DND-41 (cell line): Measurements from ENCODE around the gene METTL26.

ENCODE experiments used
- ATAC-seq: fragments of 200-7000 bp; cut with Tn5 transposase; 3 replicates; pipeline ENCODE4 v1.9.1; 2021; ENCODE audit warnings: low read depth; ENCODE audit not compliant: insufficient read depth
- DNase-seq: peaks from one replicate; pipeline ENCODE4 v3.0.0-alpha.2; 2020
- H2AFZ ChIP-seq: 2 replicates; pipeline ENCODE4 v1.6.0; 2012; ENCODE audit warnings: low read depth, low read length
- H3K27ac ChIP-seq: 2 replicates; pipeline ENCODE4 v1.5.1; 2012; ENCODE audit warnings: low read length, inconsistent platforms
- H3K27me3 ChIP-seq: fragments of 200-600 bp; sonication (generic); 2 replicates; pipeline ENCODE4 v1.6.0; 2012; ENCODE audit warnings: low read length, mild to moderate bottlenecking, inconsistent platforms; ENCODE audit not compliant: insufficient read depth, poor library complexity
- H3K36me3 ChIP-seq: 2 replicates; pipeline ENCODE4 v1.5.1; 2012; ENCODE audit warnings: low read length, inconsistent platforms; ENCODE audit not compliant: insufficient read depth
- H3K4me1 ChIP-seq: 2 replicates; pipeline ENCODE4 v1.5.1; 2012; ENCODE audit warnings: mild to moderate bottlenecking, low read length; ENCODE audit not compliant: insufficient read depth
- H3K4me2 ChIP-seq: 2 replicates; pipeline ENCODE4 v1.6.0; 2012; ENCODE audit warnings: mild to moderate bottlenecking, moderate library complexity, low read length, inconsistent platforms; ENCODE audit not compliant: insufficient read depth
- H3K4me3 ChIP-seq, 2 experiments: fragments of 200-600 bp in 1 of 2; shearing (Covaris generic) in 1 of 2; 2 replicates each; pipeline ENCODE4 v1.5.1; 2012 to 2016; ENCODE audit warnings: inconsistent platforms in 2 of 2, low read length in 2 of 2, mild to moderate bottlenecking in 2 of 2, low read depth in 1 of 2, moderate library complexity in 1 of 2
- H3K79me2 ChIP-seq: 2 replicates; pipeline ENCODE4 v1.6.0; 2012; ENCODE audit warnings: low read length, inconsistent platforms; ENCODE audit not compliant: insufficient read depth
- H3K9ac ChIP-seq: 2 replicates; pipeline ENCODE4 v1.6.0; 2012; ENCODE audit warnings: low read depth, mild to moderate bottlenecking, inconsistent platforms, low read length, moderate library complexity
- H3K9me3 ChIP-seq: 2 replicates; pipeline ENCODE4 v1.5.1; 2012; ENCODE audit warnings: low read length, moderate library complexity, mild to moderate bottlenecking, inconsistent platforms; ENCODE audit not compliant: insufficient read depth, severe bottlenecking
- H4K20me1 ChIP-seq: 2 replicates; pipeline ENCODE4 v1.6.0; 2012; ENCODE audit warnings: low read length; ENCODE audit not compliant: insufficient read depth
- CTCF ChIP-seq: IDR thresholded peaks from 2 replicates; pipeline ENCODE4 v1.5.1; 2012; ENCODE audit warnings: borderline replicate concordance, low read length, moderate library complexity, mild to moderate bottlenecking; ENCODE audit not compliant: poor library complexity, severe bottlenecking; ENCODE audit errors: extremely low read depth
- EZH2 ChIP-seq: IDR thresholded peaks from 3 replicates; pipeline ENCODE4 v1.6.1; 2012; ENCODE audit warnings: borderline replicate concordance, low read depth, mild to moderate bottlenecking, moderate library complexity, low read length, inconsistent platforms; ENCODE audit not compliant: severe bottlenecking

The METTL26 gene

GRCh38 chr16:590188-590814, 45.8 kb downstream of the METTL26 start:
- DNase-seq (no peak), ATAC-seq (no peak)
- Histone ChIP-seq H3K36me3 (peaks cover 14% of the 10 kb centered on the region), H3K4me2 (peak overlapping the region; percentile 100), H3K27me3 (no peaks in the 10 kb centered on the region), H4K20me1 (peaks cover 68% of the 10 kb centered on the region), H3K79me2 (peaks cover 71% of the 10 kb centered on the region), H3K27ac (peak overlapping the region; percentile 75), H2AFZ (peak overlapping the region; percentile 86), H3K9me3 (no peaks in the 10 kb centered on the region), H3K9ac (peak overlapping the region; percentile 87), H3K4me3 (peak overlapping the region; percentile 85 to 86; a peak in 3 of 4 replicates), H3K4me1 (peaks cover 36% of the 10 kb centered on the region)
- TF ChIP-seq EZH2 = no peak

GRCh38 chr16:589658-590187, 46.4 kb downstream of the METTL26 start, which contains the start of gene RAB40C:
RAB40C (plus strand) TSS chr16:590066; CDS start chr16:590292, 226 bp downstream.
- no peaks in the 10 kb centered on the region for H3K9me3 ChIP-seq
- H3K4me1 ChIP-seq = peaks cover 36% of the 10 kb centered on the region
- peak; percentile 84 for ATAC-seq
- H4K20me1 ChIP-seq = peaks cover 63% of the 10 kb centered on the region
- H3K27me3 ChIP-seq = no peaks in the 10 kb centered on the region
- H3K79me2 ChIP-seq = peaks cover 66% of the 10 kb centered on the region
- peak within 1 kb of the TSS; percentile 95 for H3K27ac ChIP-seq
- TF ChIP-seq CTCF (peak; percentile 23), EZH2 (no peak)
- DNase-seq = peak; percentile 99
- peak within 1 kb of the TSS; percentile 85 to 86; a peak in 3 of 4 replicates for H3K4me3 ChIP-seq
- H3K36me3 ChIP-seq = peaks cover 14% of the 10 kb centered on the region
- peak within 1 kb of the TSS; percentile 86 for H2AFZ ChIP-seq
- H3K4me2 ChIP-seq = peak within 1 kb of the TSS; percentile 100
- peak within 1 kb of the TSS; percentile 89 for H3K9ac ChIP-seq

- ATAC-seq (peak; percentile 75), DNase-seq (peak; percentile 98)
- H3K27ac ChIP-seq = peak overlapping the region; percentile 95
- H3K36me3 ChIP-seq = peaks cover 14% of the 10 kb centered on the region
- H2AFZ ChIP-seq = peak overlapping the region; percentile 82
- peak overlapping the region; percentile 66 to 85; a peak in 3 of 4 replicates for H3K4me3 ChIP-seq
- peak overlapping the region; percentile 96 for H3K4me2 ChIP-seq
- no peaks in the 10 kb centered on the region for H3K9me3 ChIP-seq
- H3K4me1 ChIP-seq = peaks cover 36% of the 10 kb centered on the region
- peak overlapping the region; percentile 89 for H3K9ac ChIP-seq
- peaks cover 60% of the 10 kb centered on the region for H3K79me2 ChIP-seq
- peaks cover 63% of the 10 kb centered on the region for H4K20me1 ChIP-seq
- no peaks in the 10 kb centered on the region for H3K27me3 ChIP-seq
- TF ChIP-seq CTCF (no peak), EZH2 (no peak)
Observed at GRCh38 chr16:588889-589657, 47.0 kb downstream of the METTL26 start.

GRCh38 chr16:588639-588888, 47.5 kb downstream of the METTL26 start:
- peak; percentile 2; the same call in 1 of the 3 replicates for ATAC-seq
- H3K27me3 ChIP-seq = no peaks in the 10 kb centered on the region

More at GRCh38 chr16:588639-588888, 47.5 kb downstream of the METTL26 start:
- Histone ChIP-seq H2AFZ (peak overlapping the region; percentile 82), H3K4me1 (peaks cover 36% of the 10 kb centered on the region), H4K20me1 (peaks cover 58% of the 10 kb centered on the region), H3K36me3 (peaks cover 14% of the 10 kb centered on the region), H3K4me2 (peak overlapping the region; percentile 96), H3K9ac (peak overlapping the region; percentile 89), H3K9me3 (no peaks in the 10 kb centered on the region), H3K27ac (peak overlapping the region; percentile 95), H3K4me3 (peak overlapping the region; percentile 66 to 85; a peak in 3 of 4 replicates), H3K79me2 (peaks cover 55% of the 10 kb centered on the region)
- TF ChIP-seq EZH2 = no peak
- TF ChIP-seq CTCF = no peak
- DNase-seq = peak; percentile 62
